ACHN (cell line): ENCODE results near the gene TTI1.
A peak's percentile ranks its signal among the peaks of the same experiment; 100 is the strongest.

Experiments used
- DNase-seq: peaks from one replicate; pipeline ENCODE4 v3.0.0-alpha.2; 2015
- in situ Hi-C: cut with HindIII; loops from 2 replicates; pipeline ENCODE4 v1.10.0; 2017; ENCODE audit warnings: low sequenced_read_pairs, low pct_ligation_motif_present, low pct_unique_long_range_greater_than_20kb

The TTI1 gene

DNA sequence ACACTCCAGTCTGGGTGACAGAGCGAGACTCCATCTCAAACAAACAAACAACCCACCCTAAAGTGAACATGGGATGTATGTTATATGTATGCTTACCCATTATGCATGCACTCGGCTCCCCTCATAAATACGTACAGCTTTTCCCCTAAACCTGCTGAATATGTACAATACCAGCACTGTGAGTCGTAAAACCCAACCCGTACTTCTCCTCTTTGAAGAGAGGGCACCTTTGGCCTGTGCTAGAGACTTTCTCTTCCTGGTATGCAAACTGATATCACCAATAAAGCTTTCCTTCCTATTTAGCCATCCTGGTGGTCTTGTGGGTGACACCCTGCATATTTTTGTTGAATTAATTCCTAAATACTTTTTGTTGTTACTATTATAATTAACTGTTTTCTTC, 79.1 kb downstream of the TTI1 start:
- in situ Hi-C loops: no loop called here
- DNase-seq: no peak

DNA sequence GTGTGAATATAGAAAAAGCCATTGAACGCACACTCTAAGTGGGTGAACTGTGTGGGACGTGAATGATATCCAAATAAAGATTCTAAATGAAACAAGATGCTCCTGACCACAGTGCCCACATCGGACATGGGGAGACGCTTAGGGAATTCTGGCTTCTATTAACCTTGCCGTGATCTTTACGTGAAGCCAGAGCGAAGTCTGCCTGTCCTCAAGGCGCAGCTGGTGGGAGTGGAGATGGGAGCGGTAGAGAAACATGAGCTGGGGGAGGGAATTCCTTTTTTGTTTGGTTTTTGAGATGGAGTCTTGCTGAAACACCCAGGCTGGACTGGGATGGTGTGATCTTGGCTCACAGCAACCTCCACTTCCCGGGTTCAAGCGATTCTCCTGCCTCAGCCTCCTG, 84.3 kb downstream of the TTI1 start:
- no peak for DNase-seq
- in situ Hi-C loops: no loop called here

GRCh38 chr20:37947943-37948342, 85.3 kb downstream of the TTI1 start:
- in situ Hi-C loops: no loop called here
- DNase-seq: no peak

DNA sequence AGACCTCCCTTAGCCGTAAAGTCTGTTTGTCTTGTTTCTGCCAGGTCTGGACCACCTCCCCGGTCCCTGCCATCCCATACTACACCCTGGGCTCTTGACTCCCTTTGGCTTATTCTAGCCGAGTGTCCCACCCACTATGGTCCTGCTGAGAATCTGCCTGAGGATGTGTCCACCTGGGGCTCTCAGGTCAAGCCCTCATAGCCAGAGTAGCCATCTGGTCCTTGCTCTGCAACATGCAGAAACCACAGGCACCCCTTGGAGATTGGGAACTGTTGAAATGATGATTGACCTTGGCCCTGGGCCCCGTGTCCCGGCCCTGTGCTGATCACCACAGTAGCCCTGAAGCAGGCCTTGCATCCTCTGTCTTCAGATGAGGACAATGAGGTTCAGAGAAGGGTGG, 86.3 kb downstream of the TTI1 start:
- in situ Hi-C loops: no loop called here
- DNase-seq: no peak

- in situ Hi-C loops: no loop called here
- no peak for DNase-seq
Measured at GRCh38 chr20:37945091-37945547, 88.1 kb downstream of the TTI1 start.

DNA sequence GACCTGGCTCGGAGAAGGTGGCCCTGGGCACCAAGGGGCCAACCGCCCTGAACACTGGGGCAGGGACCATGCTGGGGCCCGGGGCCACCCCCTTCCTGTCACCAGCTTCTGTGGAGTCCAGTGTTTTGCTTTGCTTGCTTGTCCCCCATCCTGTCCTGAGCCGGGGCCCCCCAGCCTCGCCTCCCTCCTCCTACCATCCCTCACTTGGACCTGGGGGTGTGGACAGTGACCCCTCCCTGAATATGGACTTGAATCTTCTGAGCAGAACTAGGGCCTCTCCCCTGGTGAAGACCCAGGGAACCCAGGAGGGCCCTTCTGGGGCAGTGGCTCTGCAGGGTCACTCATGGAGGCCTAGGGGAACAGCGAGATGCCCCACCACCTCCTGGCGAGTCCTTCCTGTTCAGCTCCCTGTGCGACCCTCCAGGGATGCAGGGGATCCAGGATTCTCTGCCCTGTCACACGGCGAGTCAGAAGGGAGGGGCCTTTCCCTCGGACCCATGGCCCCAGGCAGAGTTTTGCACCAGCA, 88.7 kb downstream of the TTI1 start:
- DNase-seq: no peak
- in situ Hi-C loops: no loop called here

DNA sequence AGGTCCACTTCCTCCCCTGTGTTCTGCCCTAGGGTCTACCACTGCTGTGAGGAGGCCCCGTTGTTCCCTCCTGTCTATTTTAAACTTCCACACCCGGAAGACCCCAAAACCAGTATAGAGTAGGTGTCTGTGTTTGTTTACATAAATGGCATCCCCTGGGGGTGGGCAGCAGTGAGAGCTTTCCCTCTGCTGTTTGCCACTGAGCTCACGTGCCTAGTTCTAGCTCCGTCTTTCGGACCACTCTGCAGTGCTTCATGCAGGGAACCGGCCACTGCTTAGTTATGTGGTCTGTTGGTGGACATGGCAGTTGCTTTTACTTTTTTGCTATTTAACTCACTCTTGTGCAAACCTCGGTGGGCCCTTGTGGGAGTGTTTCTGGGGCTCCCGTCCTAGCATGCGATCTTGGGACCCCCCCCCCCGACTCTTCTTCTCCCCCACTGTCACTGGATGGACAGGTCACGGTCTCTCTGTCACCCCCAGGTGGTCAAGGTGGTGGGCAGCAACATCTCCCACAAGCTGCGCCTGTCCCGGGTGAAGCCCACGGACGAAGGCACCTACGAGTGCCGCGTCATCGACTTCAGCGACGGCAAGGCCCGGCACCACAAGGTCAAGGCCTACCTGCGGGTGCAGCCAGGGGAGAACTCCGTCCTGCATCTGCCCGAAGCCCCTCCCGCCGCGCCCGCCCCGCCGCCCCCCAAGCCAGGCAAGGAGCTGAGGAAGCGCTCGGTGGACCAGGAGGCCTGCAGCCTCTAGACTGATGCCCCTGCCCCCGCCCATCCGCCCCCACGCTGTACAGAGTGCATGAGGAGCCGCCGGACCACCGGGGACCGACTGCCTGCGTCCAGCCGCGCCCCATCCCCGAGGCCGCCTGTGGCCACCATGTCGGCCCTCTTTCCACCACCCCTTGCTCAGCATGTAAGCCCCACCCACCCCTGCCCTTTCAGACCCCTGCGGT, 89.5 kb downstream of the TTI1 start:
- DNase-seq: no peak
- in situ Hi-C loops: no loop called here

DNA sequence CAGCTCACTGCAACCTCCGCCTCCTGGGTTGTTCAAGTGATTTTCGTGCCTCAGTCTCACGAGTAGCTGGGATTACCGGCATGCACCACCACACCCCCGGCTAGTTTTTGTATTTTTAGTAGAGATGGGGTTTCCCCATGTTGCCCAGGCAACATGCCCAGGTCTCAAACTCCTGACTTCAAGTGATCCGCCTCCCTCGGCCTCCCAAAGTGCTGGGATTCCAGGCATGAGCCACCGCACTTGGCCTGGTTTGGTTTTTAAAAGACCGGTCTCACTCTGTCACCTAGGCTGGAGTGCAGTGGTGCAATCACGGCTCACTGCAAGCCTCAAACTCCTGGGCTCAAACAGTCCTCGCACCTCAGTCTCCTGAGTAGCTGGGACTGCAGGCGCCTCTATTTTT, 90.2 kb downstream of the TTI1 start:
- DNase-seq: no peak
- in situ Hi-C loops: no loop called here

DNA sequence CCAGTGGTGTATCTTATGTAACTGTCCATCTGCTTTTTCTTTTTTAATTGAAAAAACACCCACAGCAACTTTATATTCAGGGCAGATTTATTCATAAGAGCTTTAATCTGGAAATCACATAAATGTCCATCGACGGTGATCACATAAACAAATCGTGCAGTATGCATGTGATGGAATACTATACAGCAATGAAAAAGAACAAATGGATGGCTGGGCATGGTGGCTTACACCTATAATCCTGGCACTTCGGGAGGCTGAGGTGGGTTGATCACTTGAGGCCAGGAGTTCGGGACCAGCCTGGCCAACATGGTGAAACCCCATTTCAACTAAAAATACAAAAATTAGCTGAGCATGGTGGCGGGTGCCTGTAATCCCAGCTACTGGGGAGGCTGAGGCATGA, 91.3 kb downstream of the TTI1 start:
- no peak for DNase-seq

DNA sequence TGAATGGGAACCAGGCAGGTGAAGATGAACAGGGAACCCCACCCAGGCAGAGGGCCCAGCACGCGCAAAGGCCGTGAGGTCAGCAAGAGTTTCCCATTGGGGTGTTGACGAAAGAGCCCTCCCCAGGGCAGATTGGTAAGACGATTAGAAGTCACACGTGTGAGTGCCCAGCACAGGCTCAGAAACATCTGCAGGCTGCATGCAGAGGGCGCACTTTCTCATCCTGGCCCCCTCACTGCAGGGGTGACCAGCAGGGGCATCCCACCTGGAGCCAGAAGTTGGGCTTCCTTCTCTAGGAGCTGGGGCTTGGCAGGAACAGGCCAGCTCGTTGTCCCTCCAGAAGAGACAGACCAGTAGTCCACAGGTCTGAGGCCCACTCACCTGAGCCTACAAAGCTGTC, 91.9 kb downstream of the TTI1 start:
- peak; percentile 5 for DNase-seq
- in situ Hi-C loops: no loop called here

More for the DNA sequence above, 91.3 kb downstream of the TTI1 start:
- in situ Hi-C loops: no loop called here

- DNase-seq: no peak
- in situ Hi-C loops: no loop called here
Measured at GRCh38 chr20:37940858-37941257, 92.4 kb downstream of the TTI1 start.

DNA sequence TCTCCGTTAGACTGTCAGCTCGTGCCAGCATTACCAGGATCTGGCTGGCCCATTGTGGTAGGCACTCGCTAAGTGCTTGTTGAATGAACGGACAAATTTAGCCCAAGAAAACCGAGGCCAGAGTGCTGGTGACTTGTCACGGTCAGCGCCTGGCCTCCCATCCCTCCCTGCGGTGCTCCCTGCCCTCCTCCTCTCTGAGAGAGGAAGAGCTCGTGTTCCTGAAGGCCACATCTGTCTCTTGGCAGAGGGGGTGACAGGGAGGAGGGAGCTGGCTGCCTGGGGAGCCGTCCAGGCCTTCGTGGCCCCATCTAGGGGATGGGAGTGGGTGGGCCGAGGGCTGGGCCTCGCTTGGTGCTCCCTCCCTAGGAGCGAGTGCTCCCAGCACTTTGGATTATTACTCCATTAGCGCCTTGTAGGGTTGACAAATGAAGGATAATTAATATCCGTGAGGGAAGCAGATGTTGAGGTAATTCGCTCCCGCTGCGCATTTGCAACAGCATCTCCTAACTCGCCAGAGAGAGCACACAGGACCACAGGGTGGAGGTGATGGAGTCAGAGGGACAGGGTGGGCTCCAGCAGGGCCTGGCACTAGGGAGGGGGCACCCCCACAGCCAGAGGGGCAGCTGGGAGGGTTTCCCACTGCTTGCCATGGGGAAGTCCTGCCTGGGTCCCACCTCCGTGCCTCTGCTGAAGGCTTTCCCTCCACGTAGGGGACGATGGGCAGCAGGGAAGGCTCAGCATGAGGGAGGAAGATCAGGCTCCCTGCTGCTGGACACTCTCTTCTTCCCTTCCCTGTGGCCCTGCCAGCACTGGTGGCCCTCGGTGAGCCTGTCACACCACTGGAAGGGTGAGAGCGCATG, 93.3 kb downstream of the TTI1 start:
- no peak for DNase-seq
- in situ Hi-C loops: no loop called here

DNA sequence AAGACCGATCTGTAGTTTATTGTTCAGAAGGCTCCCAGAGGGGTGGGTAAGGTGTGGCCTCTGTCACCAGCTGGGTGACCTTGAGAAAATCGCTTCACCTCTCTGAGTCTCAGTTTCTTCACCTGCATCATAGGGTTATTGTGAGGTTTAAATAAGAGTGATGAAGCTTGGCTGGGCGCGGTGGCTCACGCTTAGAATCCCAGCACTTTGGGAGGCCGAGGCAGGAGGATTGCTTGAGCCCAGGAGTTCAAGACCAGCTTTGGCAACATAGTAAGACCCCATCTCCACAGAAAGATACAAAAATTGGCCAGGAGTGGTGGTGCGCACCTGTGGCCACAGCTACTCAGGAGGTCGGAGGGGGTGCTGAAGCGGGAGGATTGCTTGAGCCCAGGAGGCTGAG, 94.3 kb downstream of the TTI1 start:
- in situ Hi-C loops: no loop called here
- DNase-seq: no peak

DNA sequence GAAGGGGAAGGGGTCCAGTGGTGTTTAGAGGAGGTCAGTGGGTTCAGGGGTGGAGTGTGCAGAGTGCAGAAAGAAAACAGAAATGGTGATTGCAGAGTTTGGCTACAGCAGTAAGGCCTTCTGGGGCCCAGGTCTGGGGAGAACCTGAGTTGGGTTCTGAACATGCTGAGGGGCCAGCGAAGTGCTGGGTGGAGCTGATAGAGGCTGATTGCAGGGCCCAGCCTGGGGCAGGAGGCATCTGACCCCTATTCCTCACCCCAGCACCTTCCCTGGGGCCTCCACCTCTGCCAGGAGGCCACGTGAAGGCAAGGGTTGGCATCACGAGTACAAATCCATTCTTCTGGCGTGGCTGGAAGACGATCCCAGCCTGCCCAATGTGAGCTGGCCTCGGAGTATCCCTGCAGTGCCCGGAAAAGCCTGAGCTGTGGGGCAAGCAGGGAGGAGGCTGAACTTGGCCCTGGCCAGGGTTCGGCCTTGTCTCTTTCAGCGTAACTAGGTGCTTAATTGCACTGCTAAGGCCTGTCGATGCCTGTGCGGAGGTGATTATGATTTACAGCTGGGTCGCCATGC, 95.0 kb downstream of the TTI1 start:
- DNase-seq: no peak
- in situ Hi-C loops: no loop called here

GRCh38 chr20:37937686-37938085, 95.6 kb downstream of the TTI1 start:
- DNase-seq: no peak
- in situ Hi-C loops: no loop called here

DNA sequence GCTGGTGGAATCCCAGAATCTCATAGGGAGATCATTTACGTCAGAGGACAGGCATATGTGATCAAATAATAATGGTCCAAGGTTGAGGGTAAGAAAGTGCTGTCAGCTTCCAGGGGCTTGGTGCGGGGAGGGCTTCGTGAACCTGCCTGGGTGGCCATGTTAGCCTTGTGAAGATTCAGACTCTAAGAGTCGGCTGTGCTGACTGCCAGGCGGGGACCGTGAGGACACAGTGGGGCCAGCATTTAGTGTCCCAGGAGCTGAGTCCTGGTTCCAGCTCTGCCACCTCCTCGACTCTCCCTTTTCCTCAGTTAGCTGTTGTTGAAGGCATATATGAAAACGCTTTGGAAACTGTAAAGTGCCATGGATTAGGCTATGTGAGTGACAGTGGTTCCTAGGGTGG, 96.8 kb downstream of the TTI1 start:
- no peak for DNase-seq
- in situ Hi-C loops: no loop called here

DNA sequence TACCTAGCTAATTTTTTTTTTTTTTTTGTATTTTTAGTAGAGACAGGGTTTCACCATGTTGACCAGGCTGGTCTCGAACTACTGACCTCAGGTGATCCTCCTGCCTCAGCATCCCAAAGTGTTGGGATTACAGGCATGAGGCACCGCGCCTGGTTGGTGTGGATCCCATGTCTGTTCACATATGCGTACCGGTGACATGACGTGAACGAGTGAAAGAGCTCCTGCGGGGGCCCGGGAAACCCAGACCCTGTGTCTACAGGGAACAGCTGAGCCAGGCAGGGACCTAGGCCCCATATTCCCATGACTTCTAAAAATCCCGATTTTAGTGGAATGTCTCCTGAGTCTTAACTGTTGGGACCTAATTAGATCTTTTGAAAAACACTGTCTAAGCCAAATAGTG, 97.2 kb downstream of the TTI1 start:
- DNase-seq: no peak
- in situ Hi-C loops: no loop called here

DNA sequence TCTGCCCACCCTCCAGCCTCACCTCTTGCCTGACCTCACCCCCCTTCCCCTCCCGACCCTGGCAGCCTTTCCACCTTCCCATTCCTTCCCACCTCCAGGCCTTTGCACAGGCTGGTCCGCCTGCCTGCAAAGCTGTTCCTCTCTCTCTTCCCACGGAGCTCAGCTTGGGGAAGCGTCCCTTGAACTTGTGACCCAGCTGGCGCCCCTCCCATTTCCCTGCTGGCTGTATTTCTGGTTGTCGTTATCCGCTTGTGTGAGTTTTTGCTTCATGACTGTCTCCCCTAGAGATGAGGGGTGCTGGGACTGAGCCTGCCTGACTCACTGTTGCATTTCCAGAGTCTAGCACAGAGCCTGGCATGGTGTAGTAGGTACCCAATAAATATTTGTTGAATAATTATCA, 97.8 kb downstream of the TTI1 start:
- in situ Hi-C loops: no loop called here

More for the DNA sequence above, 97.8 kb downstream of the TTI1 start:
- no peak for DNase-seq
